Peyer's patch (tissue), 4 donors: ENCODE measurements around the gene ADAMTS12.

Experiments
- CTCF ChIP-seq, 6 experiments: fragments of 450-650 bp in 4 of 6; fragments of 200-600 bp in 2 of 6; sonication (generic) in 1 of 6; IDR thresholded peaks; one replicate each; pipeline ENCODE4 v1.5.1; 2017 to 2019; ENCODE audit warnings: antibody characterized with exemption in 6 of 6, mild to moderate bottlenecking in 3 of 6, moderate library complexity in 1 of 6
- POLR2A ChIP-seq, 2 donors: fragments of 450-650 bp; IDR thresholded peaks; one replicate each; pipeline ENCODE4 v1.5.1; 2017; ENCODE audit warnings: antibody characterized with exemption in 2 of 2, mild to moderate bottlenecking in 2 of 2, moderate library complexity in 2 of 2

GRCh38 chr5:33494466-33494865 is 397.3 kb downstream of the ADAMTS12 start:
- TF ChIP-seq CTCF (IDR thresholded peaks at IDR 0.05) (no peak), POLR2A (IDR thresholded peaks at IDR 0.05) (no peak)
